ENCODE results near the gene MGAT4C.

The MGAT4C gene

GRCh38 chr12:85927166-85927565 is 329.0 kb downstream of the MGAT4C start:
- FAIRE-seq, result no peak

GRCh38 chr12:85923767-85924331 is 332.3 kb downstream of the MGAT4C start:
- FAIRE-seq, result no peak
- TF ChIP-seq SPI1 (IDR thresholded peaks at IDR 0.05; ENCODE audit: low read depth, low read length), result no peak
- TF ChIP-seq POLR2A (IDR thresholded peaks at IDR 0.05; ENCODE audit: low read depth, low read length), result no peak
- TF ChIP-seq POU2F2 (IDR thresholded peaks at IDR 0.05; ENCODE audit: low read depth, low read length), result no peak
- no peak for TF ChIP-seq PAX5 (IDR thresholded peaks at IDR 0.05; ENCODE audit: insufficient read depth, low read length, severe bottlenecking)
- TF ChIP-seq TAF1 (IDR thresholded peaks at IDR 0.05; ENCODE audit: low read depth, low read length), result no peak
- no peak for TF ChIP-seq POLR2AphosphoS5 (IDR thresholded peaks at IDR 0.05; ENCODE audit: low read depth, low read length)
- DNase-seq (ENCODE audit: insufficient read length, low spot score), result no peak

More at GRCh38 chr12:85927166-85927565, 329.0 kb downstream of the MGAT4C start:
- TF ChIP-seq TAF1 (IDR thresholded peaks at IDR 0.05; ENCODE audit: low read depth, low read length) (no peak), PAX5 (IDR thresholded peaks at IDR 0.05; ENCODE audit: insufficient read depth, low read length, severe bottlenecking) (no peak), SPI1 (IDR thresholded peaks at IDR 0.05; ENCODE audit: low read depth, low read length) (no peak), POLR2A (IDR thresholded peaks at IDR 0.05; ENCODE audit: low read depth, low read length) (no peak)
- DNase-seq (ENCODE audit: insufficient read length, low spot score), result no peak

- no peak for DNase-seq (ENCODE audit: insufficient read length, low spot score)
- no peak for FAIRE-seq
- TF ChIP-seq POLR2A (IDR thresholded peaks at IDR 0.05; ENCODE audit: low read depth, low read length), result no peak
These were observed 335.8 kb downstream of the MGAT4C start for GRCh38 chr12:85920324-85920947.
